NCI-H446 (cell line): ENCODE measurements around the gene TP63.

ENCODE experiments used
- DNase-seq, 2 experiments: peaks; one replicate each; lab custom pipeline; 2025; lab: John Stamatoyannopoulos, UW

Gene TP63

DNA sequence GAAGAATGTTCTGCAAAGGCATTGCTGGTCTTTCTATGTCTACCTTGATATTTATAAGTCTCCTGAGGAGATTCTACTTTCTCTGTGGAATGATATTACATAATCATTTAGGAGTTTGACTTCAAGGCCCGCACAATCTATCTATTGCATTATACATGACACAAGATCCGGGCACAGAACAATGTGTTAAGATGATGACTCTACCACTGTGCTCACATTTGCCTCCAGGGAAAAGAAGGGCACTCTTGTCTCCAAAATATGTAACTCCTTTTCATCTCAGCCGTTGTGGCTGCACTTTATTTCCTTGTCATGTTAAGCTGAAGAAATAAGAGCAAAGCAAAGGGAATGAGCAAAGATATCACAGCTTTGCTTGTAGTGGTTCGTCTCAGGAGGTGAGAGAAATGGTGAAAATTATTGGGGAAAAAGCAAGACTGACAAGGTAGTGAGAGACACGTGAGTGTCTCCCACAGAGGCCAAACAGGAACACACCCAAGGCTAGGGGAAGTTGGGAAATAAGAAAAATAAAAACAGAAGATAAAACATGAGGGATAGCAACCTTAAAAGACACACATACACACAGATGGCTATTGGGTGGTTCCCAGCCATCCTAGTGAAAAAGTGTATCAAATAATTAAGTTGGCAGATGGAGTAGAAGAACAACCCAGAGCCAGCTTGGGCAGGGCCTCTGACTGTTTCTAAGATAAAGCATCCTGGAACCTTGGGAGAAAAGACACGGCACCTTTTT is 305.2 kb downstream of the TP63 start:
- DNase-seq: no peak

GRCh38 chr3:189937302-189938127 is 306.3 kb downstream of the TP63 start:
- no peak for DNase-seq

GRCh38 chr3:189941125-189941524 is 309.9 kb downstream of the TP63 start:
- no peak for DNase-seq

DNA sequence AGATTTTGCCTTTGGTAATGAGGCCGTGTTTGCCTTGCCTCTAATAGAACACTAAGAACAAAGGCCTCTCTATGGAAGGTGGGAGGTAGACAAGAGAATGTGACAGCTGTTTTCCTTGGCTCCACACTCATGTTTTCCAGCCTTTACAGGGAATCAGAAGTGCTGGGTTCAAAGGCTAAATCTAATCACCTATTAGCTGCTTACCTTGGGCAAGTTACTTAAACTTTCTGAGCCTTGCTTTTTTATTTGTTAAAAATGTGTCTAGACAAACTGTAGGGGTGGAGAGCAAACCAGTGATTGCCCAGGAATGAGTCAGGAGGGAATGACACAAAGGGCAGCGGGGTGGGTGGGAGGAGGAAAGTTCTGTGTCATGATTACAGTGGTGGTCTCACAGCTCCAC is 310.5 kb downstream of the TP63 start:
- DNase-seq: no peak

DNA sequence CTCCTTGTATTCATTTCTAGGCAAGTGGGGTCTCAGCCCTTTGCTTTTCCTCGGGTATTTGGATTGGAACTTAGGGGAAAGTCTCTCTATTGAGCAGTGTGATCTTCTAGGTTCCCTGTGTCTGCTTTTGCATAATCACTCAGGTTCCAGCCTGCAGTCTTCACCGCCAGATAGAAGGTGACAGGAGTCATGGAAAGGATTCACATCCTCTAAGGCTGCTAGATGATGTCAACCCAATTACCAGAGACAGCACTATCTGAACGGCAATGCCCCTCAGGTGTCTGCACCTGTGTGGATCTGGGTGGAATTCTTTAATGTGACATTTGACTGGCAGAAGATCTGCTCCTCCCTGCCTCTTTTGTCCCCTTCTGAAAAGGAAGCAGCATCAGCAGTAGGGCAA is 311.8 kb downstream of the TP63 start:
- no peak for DNase-seq

DNA sequence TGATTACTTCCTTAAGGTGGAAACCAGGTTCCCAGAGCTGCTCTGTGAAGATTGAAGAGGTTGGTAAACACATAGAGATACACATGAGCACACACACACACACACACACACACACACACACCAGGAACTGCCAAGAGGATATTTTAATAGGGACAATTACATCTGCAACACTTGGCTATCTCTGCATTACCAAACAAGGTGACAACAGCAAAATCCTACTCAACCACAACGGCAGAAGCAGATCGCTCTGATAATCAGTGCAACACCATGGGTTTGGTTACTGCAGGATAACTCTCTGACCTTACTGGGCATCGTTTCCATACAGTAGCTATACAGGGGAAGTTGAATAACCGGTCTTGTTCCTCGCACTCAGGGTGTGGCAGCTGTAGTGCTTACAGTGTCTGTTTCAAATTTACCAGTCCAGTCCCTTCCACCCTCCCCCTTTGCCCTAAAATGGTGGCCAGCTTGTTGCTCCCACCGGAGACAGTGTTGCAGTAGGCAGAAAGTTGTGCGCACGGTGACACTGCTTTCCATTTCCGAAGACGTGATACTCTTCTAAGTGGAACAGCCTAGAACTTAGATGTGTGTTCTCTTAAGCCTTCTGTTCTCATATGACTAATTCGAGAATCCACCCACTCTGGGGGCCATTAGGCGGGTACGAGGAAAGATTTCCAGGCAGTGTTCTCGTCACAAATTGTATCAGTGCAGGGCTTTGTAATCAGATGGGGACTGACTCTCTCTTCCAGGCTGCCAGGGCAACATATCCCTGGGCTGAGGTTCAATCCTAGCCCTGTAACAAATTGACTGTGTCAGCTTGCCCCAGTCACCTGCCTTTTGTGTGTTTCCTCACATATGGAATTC is 313.3 kb downstream of the TP63 start:
- DNase-seq: no peak

DNA sequence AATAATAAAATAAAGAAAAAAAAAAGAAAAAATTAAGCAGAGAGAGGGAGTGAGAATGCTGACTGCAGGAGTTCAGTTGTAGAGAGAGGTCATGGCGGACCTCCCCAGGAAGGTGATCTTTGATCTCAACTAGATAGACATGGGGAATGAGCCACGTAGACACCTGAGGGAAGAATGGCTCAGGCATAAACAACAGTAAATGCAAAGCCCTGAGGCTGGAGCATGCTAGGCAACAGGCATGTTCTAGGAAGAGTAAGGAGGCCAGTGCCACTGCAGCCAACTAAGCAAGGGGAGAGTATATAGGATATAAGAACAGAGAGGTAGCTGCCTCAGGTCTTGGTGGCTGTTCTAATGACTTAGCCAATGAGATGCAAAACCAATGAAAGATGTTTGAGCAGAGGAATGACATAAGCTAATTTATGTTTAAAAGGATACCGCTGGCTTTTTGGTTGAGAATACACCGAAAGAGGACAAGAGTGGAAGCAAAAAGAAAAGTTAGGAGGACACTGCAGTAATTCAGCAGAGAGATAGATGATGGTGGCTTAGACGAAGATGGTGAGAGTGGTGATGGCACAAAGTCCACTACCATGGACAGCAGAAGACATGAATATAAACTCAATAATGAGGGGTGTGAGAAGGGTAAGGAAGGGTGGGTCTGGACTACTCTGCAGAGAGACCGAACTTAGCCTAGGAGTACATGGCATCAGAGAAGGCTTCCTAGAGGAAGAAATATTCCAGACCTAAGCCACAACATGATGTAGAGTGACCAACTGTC is 314.9 kb downstream of the TP63 start:
- no peak for DNase-seq
